Measurements from ENCODE around the gene GRID2IP. TPM values are rescaled to one million over a fixed set of nuclear protein-coding genes. Genes with fewer than 3 reads are reported as not detected.

GRID2IP gene
- total RNA-seq = 0.16 TPM in 1 of 2 replicates, not detected in the other

DNA sequence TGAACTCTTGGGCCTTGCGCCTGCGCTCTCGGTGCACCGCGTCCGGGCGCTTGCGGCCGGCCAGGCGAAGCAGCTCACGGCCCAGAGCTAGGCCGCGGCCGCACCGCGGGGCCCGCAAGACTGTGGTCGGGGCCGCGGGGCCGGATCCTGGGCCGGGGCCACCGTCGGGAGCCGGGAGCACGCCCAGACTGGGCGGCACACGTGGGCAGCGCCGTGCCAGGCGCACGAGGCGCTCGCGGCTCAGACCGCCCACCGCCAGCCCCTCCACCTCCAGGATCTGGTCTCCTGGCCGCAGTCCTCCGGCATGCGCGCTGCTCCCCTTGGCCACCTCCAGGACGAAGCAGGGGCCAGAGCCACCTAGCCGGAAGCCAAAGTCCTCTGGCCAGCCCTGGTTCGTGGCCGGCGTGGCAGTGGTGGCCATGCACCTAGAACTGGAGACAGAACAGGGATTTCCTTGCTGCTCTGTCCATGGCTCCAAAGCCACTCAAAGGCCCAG is at the start of gene GRID2IP:
GRID2IP (minus strand) TSS at position 446 of the 496 bp plus-strand sequence; CDS start at position 421, 25 bp downstream.

DNA sequence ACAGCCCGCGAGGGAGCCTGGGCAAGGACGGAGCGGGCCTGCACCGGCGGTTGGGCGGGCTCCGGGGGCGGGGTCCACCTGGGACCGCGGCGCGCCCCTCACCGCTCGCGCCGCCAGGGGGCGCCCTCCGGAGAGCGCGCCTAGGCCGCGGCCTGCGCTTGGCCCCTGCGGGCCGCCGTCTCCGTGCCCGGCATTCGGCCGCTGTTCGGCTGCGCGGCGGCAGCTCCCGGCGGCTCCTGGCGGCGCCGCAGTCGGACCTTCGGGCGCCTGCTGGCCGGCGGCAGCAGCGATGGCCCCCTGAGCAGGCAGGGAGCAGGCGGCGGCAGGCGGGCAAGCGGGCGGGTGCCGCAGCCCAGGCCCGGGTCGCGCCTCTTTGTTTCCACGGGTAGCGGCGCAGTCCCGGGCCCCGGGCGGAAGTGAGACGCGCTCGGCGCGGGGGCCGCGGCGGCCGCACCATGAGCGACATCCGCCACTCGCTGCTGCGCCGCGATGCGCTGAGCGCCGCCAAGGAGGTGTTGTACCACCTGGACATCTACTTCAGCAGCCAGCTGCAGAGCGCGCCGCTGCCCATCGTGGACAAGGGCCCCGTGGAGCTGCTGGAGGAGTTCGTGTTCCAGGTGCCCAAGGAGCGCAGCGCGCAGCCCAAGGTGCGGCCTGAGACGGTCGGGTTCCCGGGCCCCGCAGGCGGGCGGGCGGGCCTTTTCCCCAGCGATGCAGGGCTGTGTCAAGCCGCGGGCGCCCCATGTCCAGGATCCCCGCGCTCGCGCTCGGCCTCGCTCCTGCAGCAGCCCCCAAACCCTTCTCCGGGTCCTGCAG is 38.8 kb upstream of the GRID2IP start, which contains the start of gene INTS15:
INTS15 (plus strand) TSS at position 193 of the 816 bp plus-strand sequence; CDS start at position 456, 263 bp downstream.

DNA sequence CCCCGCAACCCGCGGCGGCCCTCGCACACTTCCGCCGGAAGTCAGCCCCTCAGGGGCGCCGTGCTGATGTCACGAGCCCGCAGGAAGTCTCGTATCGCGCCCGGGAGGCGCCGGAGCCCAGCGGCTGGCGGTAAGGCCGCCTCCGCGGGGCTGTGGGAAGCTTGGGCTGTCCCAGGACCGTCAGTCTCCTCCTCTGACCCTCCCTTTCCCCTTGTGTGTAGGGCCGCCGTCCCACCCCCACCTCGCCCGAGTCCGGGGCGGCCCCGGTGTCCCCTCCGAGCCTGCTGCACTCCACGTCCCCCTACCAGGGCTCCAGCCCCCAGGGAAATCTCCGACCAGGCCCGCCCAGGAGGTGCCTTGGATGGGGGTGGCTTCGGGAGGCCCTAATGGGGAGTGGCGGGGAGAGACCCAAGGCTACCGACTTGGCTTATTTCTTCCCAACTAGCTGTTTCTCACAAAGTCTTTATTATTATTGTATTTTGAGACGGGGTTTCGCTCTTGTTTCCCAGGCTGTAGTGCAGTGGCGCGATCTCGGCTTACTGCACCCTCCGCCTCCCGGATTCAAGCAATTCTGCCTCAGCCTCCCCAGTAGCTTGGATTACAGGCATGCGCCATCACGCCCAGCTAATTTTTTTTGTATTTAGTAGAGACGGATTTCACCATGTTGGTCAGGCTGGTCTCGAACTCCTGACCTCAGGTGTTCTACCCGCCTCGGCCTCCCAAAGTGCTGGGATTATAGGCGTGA is 26.3 kb upstream of the GRID2IP start, which contains the start of gene ZDHHC4:
ZDHHC4 (plus strand) TSS at position 86 of the 745 bp plus-strand sequence. CDS start 3,108 bp downstream, outside the sequence.

DNA sequence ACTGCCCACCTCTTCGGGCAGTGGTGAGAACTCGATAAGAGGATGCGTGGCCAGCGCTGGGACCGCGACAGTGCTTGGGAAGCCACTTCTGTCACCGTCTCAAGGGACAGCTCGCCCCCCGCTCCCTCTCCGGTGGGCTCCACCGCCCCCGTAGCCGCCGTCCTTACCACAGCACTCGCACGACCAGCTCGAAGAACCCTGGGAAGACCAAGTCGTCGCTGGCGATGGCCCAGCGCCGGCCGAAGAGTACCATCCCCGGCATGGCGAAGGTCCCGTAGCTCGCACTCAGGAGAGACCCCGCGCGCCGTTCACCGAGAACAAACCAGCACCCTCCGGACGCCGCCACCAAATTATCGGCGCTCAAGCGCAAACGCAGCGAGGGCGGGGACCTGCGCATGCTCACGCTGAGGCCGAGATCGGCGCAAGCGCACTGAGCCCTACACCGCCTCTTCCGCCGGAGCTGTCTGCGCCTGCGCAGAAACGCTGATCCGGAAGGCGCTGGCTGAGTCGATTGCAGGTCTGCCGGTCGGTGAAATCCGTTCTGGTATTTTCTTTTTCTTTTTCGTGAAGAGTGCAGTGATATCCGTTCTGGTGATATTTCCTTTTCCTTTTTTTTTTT is 103.6 kb downstream of the GRID2IP start, which contains the start of gene DAGLB:
DAGLB (minus strand) TSS at position 374 of the 619 bp plus-strand sequence; CDS start at position 262, 112 bp downstream.

Other genes with a start within 250 kb of the GRID2IP start
- gene FAM220A, start 202.5 kb downstream of the GRID2IP start, total RNA-seq = 18.6 and 27.6 TPM in 2 replicates
- gene RAC1, start 176.9 kb downstream of the GRID2IP start, total RNA-seq = 140 and 172 TPM in 2 replicates
- 9.3 and 19.4 TPM in 2 replicates for gene DAGLB, start 103.5 kb downstream of the GRID2IP start, total RNA-seq
- gene KDELR2, start 67.3 kb downstream of the GRID2IP start, total RNA-seq = 106 and 120 TPM in 2 replicates
- 40.4 and 55.2 TPM in 2 replicates for gene ZDHHC4, start 26.0 kb upstream of the GRID2IP start, total RNA-seq
- gene INTS15, start 38.6 kb upstream of the GRID2IP start, total RNA-seq = 17.7 and 24.5 TPM in 2 replicates
- 0.11 and 2.4 TPM in 2 replicates for gene ZNF853, start 64.1 kb upstream of the GRID2IP start, total RNA-seq
- 11.5 and 12.4 TPM in 2 replicates for gene ZNF316, start 85.9 kb upstream of the GRID2IP start, total RNA-seq
- 6.4 and 7.0 TPM in 2 replicates for gene ZNF12, start 155.5 kb upstream of the GRID2IP start, total RNA-seq
- gene RSPH10B2, start 202.6 kb upstream of the GRID2IP start, total RNA-seq = 0.19 TPM in 1 of 2 replicates, not detected in the other

Measured in hair follicular keratinocyte (primary cell).